ENCODE measurements around the gene CPAMD8. TPM values are rescaled to one million over a fixed set of nuclear protein-coding genes. Genes with fewer than 3 reads are reported as not detected.

CPAMD8 gene
- total RNA-seq, 1 donor from 2014 or later = 42.9 TPM

DNA sequence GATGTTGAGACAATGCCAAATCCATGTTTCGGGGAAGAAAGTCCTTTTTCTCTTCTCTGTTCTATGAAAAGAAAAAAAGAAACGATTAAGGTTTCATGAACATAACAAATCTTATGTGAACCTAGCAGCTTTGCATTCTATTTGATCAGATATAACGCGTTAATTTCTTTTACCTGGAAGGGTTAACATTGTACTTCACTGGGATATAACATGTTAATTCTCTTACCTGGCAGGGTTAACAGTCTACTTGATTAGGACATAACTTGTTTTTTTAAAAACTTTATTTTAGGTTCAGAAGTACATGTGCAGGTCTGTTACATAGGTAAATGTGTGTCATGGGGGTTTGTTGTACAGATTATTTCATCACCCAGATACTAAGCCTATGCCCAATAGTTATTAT lies 68.8 kb downstream of the CPAMD8 start:
- H3K27ac Mint-ChIP-seq = no peak overlapping the region
- H3K4me3 Mint-ChIP-seq = no peak overlapping the region
- peaks cover 18% of the 10 kb centered on the region for H3K4me1 Mint-ChIP-seq (ENCODE audit: unreplicated experiment)
- peaks cover 22% of the 10 kb centered on the region for H3K36me3 Mint-ChIP-seq
- no peaks in the 10 kb centered on the region for H3K9me3 Mint-ChIP-seq
- DNase-seq (ENCODE audit: extremely low spot score, unreplicated experiment) = no peak
- TF ChIP-seq, protein P1, sequence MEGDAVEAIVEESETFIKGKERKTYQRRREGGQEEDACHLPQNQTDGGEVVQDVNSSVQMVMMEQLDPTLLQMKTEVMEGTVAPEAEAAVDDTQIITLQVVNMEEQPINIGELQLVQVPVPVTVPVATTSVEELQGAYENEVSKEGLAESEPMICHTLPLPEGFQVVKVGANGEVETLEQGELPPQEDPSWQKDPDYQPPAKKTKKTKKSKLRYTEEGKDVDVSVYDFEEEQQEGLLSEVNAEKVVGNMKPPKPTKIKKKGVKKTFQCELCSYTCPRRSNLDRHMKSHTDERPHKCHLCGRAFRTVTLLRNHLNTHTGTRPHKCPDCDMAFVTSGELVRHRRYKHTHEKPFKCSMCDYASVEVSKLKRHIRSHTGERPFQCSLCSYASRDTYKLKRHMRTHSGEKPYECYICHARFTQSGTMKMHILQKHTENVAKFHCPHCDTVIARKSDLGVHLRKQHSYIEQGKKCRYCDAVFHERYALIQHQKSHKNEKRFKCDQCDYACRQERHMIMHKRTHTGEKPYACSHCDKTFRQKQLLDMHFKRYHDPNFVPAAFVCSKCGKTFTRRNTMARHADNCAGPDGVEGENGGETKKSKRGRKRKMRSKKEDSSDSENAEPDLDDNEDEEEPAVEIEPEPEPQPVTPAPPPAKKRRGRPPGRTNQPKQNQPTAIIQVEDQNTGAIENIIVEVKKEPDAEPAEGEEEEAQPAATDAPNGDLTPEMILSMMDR (conservative IDR thresholded peaks at IDR 0.05) = no peak
- H3K27me3 Mint-ChIP-seq = no peaks in the 10 kb centered on the region

DNA sequence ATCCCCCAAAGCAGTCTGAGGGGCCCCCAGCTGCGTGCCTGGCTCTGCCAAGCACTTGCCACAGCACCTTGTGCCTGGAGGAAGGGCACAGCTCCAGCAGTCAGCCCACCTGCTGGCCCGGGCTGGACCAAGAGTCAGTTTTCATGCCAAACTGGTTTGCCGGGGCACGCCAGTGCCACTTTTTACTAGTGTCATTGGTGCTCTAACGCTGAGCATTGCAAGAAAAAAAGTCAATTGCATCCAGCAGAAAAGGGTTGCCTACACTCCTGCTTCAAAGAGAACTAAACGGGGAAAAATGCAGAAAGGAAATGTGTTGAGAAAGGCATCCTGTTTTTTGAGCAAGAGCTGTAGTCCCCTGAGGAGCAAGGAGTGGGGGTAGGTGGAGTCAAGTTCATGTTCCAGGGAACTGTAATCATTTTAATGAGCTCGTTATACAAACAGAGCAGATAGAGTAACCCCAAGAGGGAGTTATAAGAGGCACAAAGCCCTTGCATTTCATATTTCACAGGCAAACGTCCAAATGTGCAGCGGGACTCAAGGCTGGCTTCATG lies 69.4 kb downstream of the CPAMD8 start:
- no peak overlapping the region for H3K4me3 Mint-ChIP-seq
- no peaks in the 10 kb centered on the region for H3K9me3 Mint-ChIP-seq
- TF ChIP-seq, protein P1 (conservative IDR thresholded peaks at IDR 0.05) = no peak
- H3K27me3 Mint-ChIP-seq = no peaks in the 10 kb centered on the region
- peaks cover 24% of the 10 kb centered on the region for H3K36me3 Mint-ChIP-seq
- peaks cover 18% of the 10 kb centered on the region for H3K4me1 Mint-ChIP-seq (ENCODE audit: unreplicated experiment)
- no peak overlapping the region for H3K27ac Mint-ChIP-seq
- DNase-seq (ENCODE audit: extremely low spot score, unreplicated experiment) = peak; percentile 62

DNA sequence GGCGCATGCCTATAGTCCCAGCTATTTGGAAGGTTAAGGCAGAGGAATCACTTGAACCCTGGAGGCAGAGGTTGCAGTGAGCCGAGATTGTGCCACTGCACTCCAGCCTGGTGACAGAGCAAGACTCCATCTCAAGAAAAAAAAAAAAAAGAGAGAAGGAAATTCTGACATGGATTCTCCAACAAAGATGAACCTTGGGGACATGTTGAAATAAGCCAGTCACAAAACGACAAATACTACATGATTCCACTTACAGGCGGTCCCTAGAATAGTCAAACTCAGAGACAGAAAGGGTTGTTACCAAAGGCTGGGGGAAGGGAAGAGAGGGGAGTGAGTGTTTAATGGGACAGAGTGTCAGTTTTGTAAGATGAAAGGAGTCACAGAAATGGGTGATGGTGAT lies 71.4 kb downstream of the CPAMD8 start:
- H3K36me3 Mint-ChIP-seq = peaks cover 24% of the 10 kb centered on the region
- no peaks in the 10 kb centered on the region for H3K9me3 Mint-ChIP-seq
- no peak overlapping the region for H3K27ac Mint-ChIP-seq
- TF ChIP-seq, protein P1 (conservative IDR thresholded peaks at IDR 0.05) = no peak
- no peaks in the 10 kb centered on the region for H3K27me3 Mint-ChIP-seq
- H3K4me1 Mint-ChIP-seq (ENCODE audit: unreplicated experiment) = peaks cover 18% of the 10 kb centered on the region
- DNase-seq (ENCODE audit: extremely low spot score, unreplicated experiment) = no peak
- H3K4me3 Mint-ChIP-seq = no peak overlapping the region

DNA sequence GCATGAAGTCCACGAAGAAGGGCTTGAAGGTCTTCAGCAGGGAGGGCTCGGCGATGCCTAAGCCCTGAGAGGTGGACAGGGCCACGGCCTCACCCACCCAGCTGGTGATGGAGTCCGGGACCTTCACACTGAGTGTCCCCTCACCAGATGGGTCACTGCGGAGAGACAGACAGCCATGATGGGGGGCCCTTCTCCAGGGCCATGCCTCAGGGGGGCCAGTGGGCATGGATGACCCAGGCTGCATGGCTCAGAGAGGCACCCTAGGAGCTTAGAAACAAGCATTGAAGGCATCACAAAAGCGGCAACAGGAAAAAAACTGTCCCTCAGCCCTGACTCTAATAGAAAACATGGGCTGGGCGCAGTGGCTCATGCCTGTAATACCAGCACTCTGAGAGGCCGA lies 74.6 kb downstream of the CPAMD8 start:
- Mint-ChIP-seq H3K4me1 (ENCODE audit: unreplicated experiment) (peaks cover 10% of the 10 kb centered on the region), H3K4me3 (no peak overlapping the region), H3K27ac (no peak overlapping the region), H3K27me3 (no peaks in the 10 kb centered on the region), H3K36me3 (peaks cover 23% of the 10 kb centered on the region), H3K9me3 (no peaks in the 10 kb centered on the region)
- TF ChIP-seq, protein P1 (conservative IDR thresholded peaks at IDR 0.05) = no peak
- DNase-seq (ENCODE audit: extremely low spot score, unreplicated experiment) = no peak

DNA sequence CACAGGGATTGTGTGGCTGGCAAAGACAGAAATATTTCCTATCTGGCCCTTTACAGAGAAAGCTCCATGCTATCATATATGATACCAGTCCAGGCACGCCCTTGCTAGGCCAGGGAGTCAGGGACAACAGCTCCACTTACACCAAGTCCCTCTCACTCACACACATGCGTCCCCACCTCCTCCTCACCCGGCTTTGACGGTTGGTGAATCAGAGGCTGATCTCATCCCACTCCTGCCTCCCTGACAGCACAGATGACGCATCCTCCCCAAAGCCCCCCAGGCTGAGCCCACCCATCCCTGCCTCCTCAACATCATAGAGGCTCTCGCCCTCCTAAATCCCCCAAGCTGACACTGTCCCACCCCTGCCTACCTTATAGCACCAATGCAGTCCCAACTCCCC lies 75.1 kb downstream of the CPAMD8 start:
- TF ChIP-seq, protein P1 (conservative IDR thresholded peaks at IDR 0.05) = no peak
- H3K27ac Mint-ChIP-seq = no peak overlapping the region

More for the DNA sequence above, 75.1 kb downstream of the CPAMD8 start:
- H3K9me3 Mint-ChIP-seq = no peaks in the 10 kb centered on the region
- peak; percentile 45 for DNase-seq (ENCODE audit: extremely low spot score, unreplicated experiment)
- peaks cover 23% of the 10 kb centered on the region for H3K36me3 Mint-ChIP-seq
- no peaks in the 10 kb centered on the region for H3K27me3 Mint-ChIP-seq
- H3K4me3 Mint-ChIP-seq = no peak overlapping the region
- H3K4me1 Mint-ChIP-seq (ENCODE audit: unreplicated experiment) = peaks cover 8% of the 10 kb centered on the region

All from type B pancreatic cell (in vitro differentiated cells).